Endothelial cell of umbilical vein (primary cell): ENCODE measurements around the gene CPB2.

Experiments
- CTCF ChIP-seq, 2 donors: IDR thresholded peaks; 1 replicate in 1 of 2; 2 replicates in 1 of 2; pipeline ENCODE4 v1.5.1; 2011; ENCODE audit warnings: low read length in 2 of 2, mild to moderate bottlenecking in 2 of 2, moderate library complexity in 2 of 2, control low read depth in 1 of 2, inconsistent platforms in 1 of 2, low read depth in 1 of 2; ENCODE audit not compliant: insufficient read depth in 1 of 2; ENCODE audit errors: extremely low read depth in 1 of 2
- EZH2 ChIP-seq: IDR thresholded peaks from 2 replicates; pipeline ENCODE4 v1.6.1; 2012; ENCODE audit warnings: borderline replicate concordance, low read depth, mild to moderate bottlenecking, moderate library complexity, low read length, inconsistent platforms; ENCODE audit not compliant: severe bottlenecking
- GATA2 ChIP-seq: IDR thresholded peaks from 2 replicates; pipeline ENCODE4 v1.7.0; 2011; ENCODE audit warnings: low read depth, mild to moderate bottlenecking, moderate library complexity, mixed read lengths, low read length; ENCODE audit not compliant: insufficient read length, insufficient read depth
- MAX ChIP-seq: IDR thresholded peaks from 2 replicates; pipeline ENCODE4 v1.6.1; 2011; ENCODE audit not compliant: insufficient read depth, insufficient read length
- POLR2A ChIP-seq: IDR thresholded peaks from 2 replicates; pipeline ENCODE4 v1.6.1; 2012; ENCODE audit warnings: low read depth, mild to moderate bottlenecking, control low read depth, low read length
- POLR2AphosphoS5 ChIP-seq: IDR thresholded peaks from 2 replicates; pipeline ENCODE4 v1.6.1; 2012; ENCODE audit warnings: low read depth, mild to moderate bottlenecking, control low read depth, low read length, moderate library complexity; ENCODE audit not compliant: insufficient read depth

DNA sequence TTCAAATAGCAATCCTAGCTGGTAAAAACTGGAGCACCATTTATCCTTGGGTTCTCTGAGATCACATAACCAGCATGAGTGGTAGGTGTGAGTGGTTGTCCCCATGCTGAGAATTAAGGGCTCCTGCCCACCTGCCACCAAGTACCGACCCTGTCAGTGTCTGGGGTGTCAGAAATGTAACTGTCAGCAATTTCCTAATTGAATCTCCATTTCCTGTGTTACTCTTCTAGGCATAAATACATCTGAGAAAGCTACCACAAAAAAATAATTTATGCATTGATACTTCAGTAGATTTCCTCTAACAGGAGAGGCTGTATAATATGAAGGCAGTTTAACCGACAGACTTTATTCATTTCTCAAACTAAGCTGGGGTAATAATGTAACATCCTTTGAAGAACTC lies 25.1 kb downstream of the CPB2 start:
- TF ChIP-seq EZH2 (no peak), CTCF (IDR thresholded peaks at IDR 0.05; ENCODE audit: extremely low read depth in 1 of 2, insufficient read depth in 1 of 2, low read depth in 1 of 2, low read length in 2 of 2) (no peak), POLR2A (no peak), POLR2AphosphoS5 (no peak), GATA2 (no peak), MAX (no peak)
